ENCODE measurements around the gene ERP44. TPM values are rescaled to one million over a fixed set of nuclear protein-coding genes. Genes with fewer than 3 reads are reported as not detected.

ERP44 gene
- total and polyA plus RNA-seq, 10 donors, result 9.5 to 21.4 (median 17.2) TPM

DNA sequence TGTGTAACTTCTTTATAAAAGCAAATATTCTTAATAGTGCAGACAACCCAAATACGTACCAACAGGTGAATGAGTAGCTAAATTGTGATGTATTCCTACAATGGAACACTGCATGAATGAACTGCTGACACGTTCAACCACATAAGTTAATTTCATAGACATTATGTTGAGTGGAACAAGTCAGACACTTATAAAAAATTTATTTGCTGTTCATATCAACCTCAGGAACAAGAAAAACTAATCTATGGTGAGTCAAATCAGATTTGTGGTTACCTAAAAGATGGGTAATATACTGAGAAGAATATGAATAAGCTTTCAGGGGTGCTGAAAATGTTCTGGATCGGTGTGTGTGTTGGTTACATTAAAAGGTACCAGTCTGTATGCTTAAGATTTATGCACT, 35.9 kb upstream of the ERP44 start:
- peaks cover 0 to 30% (median 0%) of the 10 kb centered on the region in 6 donors for H3K36me3 ChIP-seq
- TF ChIP-seq, protein P1, sequence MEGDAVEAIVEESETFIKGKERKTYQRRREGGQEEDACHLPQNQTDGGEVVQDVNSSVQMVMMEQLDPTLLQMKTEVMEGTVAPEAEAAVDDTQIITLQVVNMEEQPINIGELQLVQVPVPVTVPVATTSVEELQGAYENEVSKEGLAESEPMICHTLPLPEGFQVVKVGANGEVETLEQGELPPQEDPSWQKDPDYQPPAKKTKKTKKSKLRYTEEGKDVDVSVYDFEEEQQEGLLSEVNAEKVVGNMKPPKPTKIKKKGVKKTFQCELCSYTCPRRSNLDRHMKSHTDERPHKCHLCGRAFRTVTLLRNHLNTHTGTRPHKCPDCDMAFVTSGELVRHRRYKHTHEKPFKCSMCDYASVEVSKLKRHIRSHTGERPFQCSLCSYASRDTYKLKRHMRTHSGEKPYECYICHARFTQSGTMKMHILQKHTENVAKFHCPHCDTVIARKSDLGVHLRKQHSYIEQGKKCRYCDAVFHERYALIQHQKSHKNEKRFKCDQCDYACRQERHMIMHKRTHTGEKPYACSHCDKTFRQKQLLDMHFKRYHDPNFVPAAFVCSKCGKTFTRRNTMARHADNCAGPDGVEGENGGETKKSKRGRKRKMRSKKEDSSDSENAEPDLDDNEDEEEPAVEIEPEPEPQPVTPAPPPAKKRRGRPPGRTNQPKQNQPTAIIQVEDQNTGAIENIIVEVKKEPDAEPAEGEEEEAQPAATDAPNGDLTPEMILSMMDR (IDR thresholded peaks at IDR 0.05 in 8 of 11, conservative IDR thresholded peaks at IDR 0.05 in 3 of 11), result no peak
- no peak for TF ChIP-seq POLR2A (IDR thresholded peaks at IDR 0.05)
- no peak for TF ChIP-seq POLR2AphosphoS5 (IDR thresholded peaks at IDR 0.05)
- no peak for DNase-seq
- H3K4me1 ChIP-seq, result no peaks in the 10 kb centered on the region
- H3K27ac ChIP-seq, result no peak overlapping the region
- no peak overlapping the region for H3K4me3 ChIP-seq
- no peaks in the 10 kb centered on the region for H3K9me3 ChIP-seq
- H3K27me3 ChIP-seq (replicated peaks in 1 of 7), result no peaks in the 10 kb centered on the region
- intact Hi-C loops (cut with DNase I; ENCODE audit: low total_unique reads), result no loop called here
- WGBS, 5 donors, result 75 to 96% (median 84%) methylated on average over 3 of the region's 3 CpGs

DNA sequence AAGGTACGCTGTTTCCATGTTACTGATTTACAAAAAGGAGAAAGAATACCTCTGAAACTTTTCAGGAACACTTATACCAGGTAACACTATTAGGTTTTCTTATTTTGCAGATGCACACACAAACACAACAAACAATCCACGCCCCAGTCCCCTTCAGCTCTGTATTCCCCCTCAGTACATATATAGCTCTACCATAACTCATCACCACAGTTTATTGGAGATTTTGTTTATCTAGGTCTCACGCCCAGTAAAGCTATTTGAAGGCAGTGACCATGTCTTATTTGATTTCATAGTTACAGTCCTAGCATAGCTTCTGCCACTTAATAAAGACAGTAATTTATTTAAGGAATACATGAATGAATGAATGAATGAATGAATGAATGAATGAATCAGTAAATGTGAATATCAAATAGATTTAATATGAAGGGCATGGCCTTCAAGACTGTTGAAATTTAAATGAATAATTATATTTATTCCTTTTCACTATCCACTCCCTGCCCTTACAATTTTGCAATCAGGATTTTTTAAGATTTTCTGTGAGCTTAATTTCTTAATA, 33.2 kb upstream of the ERP44 start:
- intact Hi-C loops (cut with DNase I; ENCODE audit: low total_unique reads), result no loop called here
- H3K27me3 ChIP-seq (replicated peaks in 1 of 7), result no peaks in the 10 kb centered on the region
- peaks cover 0 to 56% (median under 1%) of the 10 kb centered on the region in 6 donors for H3K36me3 ChIP-seq
- WGBS, 5 donors, result 92 to 100% (median 96%) methylated on average over 3 of the region's 3 CpGs
- no peak overlapping the region for H3K4me3 ChIP-seq
- TF ChIP-seq POLR2A (IDR thresholded peaks at IDR 0.05) (no peak), POLR2AphosphoS5 (IDR thresholded peaks at IDR 0.05) (no peak)
- TF ChIP-seq, protein P1 (IDR thresholded peaks at IDR 0.05 in 8 of 11, conservative IDR thresholded peaks at IDR 0.05 in 3 of 11), result no peak
- no peaks in the 10 kb centered on the region for H3K4me1 ChIP-seq
- DNase-seq, result no peak
- no peaks in the 10 kb centered on the region for H3K9me3 ChIP-seq
- H3K27ac ChIP-seq, result no peak overlapping the region

DNA sequence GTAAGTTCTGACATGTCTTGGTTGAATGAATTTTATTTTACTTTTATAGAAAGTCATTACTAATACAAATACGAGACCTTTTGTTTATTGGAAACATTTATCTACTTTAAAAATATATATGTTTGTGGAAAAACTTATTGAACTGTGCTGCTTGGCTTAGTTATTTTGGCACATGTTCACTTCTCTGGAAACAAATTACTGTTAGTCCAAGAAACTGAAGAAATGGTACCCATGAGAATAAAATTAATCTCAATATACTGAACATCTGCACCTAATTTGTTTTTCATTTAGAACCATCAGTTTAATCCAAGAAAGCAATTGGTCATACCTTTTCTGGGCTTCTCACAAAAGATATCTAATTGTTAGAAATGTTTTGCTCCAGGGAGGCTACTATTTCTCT, 32.4 kb upstream of the ERP44 start:
- Histone ChIP-seq H3K27me3 (replicated peaks in 1 of 7) (no peaks in the 10 kb centered on the region), H3K36me3 (peaks cover 0 to 63% (median 2%) of the 10 kb centered on the region in 6 donors), H3K9me3 (no peaks in the 10 kb centered on the region), H3K4me3 (no peak overlapping the region), H3K27ac (no peak overlapping the region), H3K4me1 (no peaks in the 10 kb centered on the region)
- no peak for DNase-seq
- TF ChIP-seq POLR2AphosphoS5 (IDR thresholded peaks at IDR 0.05) (no peak), POLR2A (IDR thresholded peaks at IDR 0.05) (no peak)
- TF ChIP-seq, protein P1 (IDR thresholded peaks at IDR 0.05 in 8 of 11, conservative IDR thresholded peaks at IDR 0.05 in 3 of 11), result no peak
- WGBS, 5 donors, result 94 to 98% (median 96%) methylated on average over 1 of the region's 1 CpG
- intact Hi-C loops (cut with DNase I; ENCODE audit: low total_unique reads), result no loop called here

DNA sequence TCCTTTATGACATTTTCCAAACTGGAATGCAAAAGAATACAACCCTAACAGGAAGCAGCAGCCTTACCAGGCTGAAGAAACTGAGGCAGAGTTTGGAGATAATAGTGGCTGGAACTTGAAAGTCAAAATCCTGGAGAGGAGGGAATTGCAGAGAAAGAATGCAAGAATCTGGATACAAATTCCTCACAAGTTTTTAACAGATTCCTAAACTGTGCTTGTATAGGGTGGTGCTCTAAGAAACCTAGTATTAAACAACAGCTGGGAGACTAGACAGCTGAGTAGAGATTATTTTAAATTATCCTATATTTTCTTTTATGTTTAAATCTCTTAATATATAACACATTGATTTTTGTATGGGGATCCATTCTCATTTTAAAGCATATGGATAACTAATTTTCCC, 31.0 kb upstream of the ERP44 start:
- Histone ChIP-seq H3K27ac (no peak overlapping the region), H3K4me3 (no peak overlapping the region), H3K9me3 (no peaks in the 10 kb centered on the region), H3K27me3 (replicated peaks in 1 of 7) (no peaks in the 10 kb centered on the region), H3K4me1 (no peaks in the 10 kb centered on the region), H3K36me3 (peaks cover 0 to 66% (median 2%) of the 10 kb centered on the region in 6 donors)
- intact Hi-C loops (cut with DNase I; ENCODE audit: low total_unique reads), result no loop called here
- no peak for TF ChIP-seq POLR2A (IDR thresholded peaks at IDR 0.05)
- TF ChIP-seq, protein P1 (IDR thresholded peaks at IDR 0.05 in 8 of 11, conservative IDR thresholded peaks at IDR 0.05 in 3 of 11), result no peak
- DNase-seq, result no peak
